DND-41 (cell line): ENCODE measurements around the gene BEND3.
"Not testable (repeated sequence)": the region's sequence is repeated elsewhere in the genome, so short reads cannot be mapped to it uniquely, and the experiment has no call there.

Source experiments
- ATAC-seq: fragments of 200-7000 bp; cut with Tn5 transposase; 3 replicates; pipeline ENCODE4 v1.9.1; 2021; ENCODE audit warnings: low read depth; ENCODE audit not compliant: insufficient read depth
- DNase-seq: peaks from one replicate; pipeline ENCODE4 v3.0.0-alpha.2; 2020
- H2AFZ ChIP-seq: 2 replicates; pipeline ENCODE4 v1.6.0; 2012; ENCODE audit warnings: low read depth, low read length
- H3K27ac ChIP-seq: 2 replicates; pipeline ENCODE4 v1.5.1; 2012; ENCODE audit warnings: low read length, inconsistent platforms
- H3K27me3 ChIP-seq: fragments of 200-600 bp; sonication (generic); 2 replicates; pipeline ENCODE4 v1.6.0; 2012; ENCODE audit warnings: low read length, mild to moderate bottlenecking, inconsistent platforms; ENCODE audit not compliant: insufficient read depth, poor library complexity
- H3K36me3 ChIP-seq: 2 replicates; pipeline ENCODE4 v1.5.1; 2012; ENCODE audit warnings: low read length, inconsistent platforms; ENCODE audit not compliant: insufficient read depth
- H3K4me1 ChIP-seq: 2 replicates; pipeline ENCODE4 v1.5.1; 2012; ENCODE audit warnings: mild to moderate bottlenecking, low read length; ENCODE audit not compliant: insufficient read depth
- H3K4me2 ChIP-seq: 2 replicates; pipeline ENCODE4 v1.6.0; 2012; ENCODE audit warnings: mild to moderate bottlenecking, moderate library complexity, low read length, inconsistent platforms; ENCODE audit not compliant: insufficient read depth
- H3K4me3 ChIP-seq, 2 experiments: fragments of 200-600 bp in 1 of 2; shearing (Covaris generic) in 1 of 2; 2 replicates each; pipeline ENCODE4 v1.5.1; 2012 to 2016; ENCODE audit warnings: inconsistent platforms in 2 of 2, low read length in 2 of 2, mild to moderate bottlenecking in 2 of 2, low read depth in 1 of 2, moderate library complexity in 1 of 2
- H3K79me2 ChIP-seq: 2 replicates; pipeline ENCODE4 v1.6.0; 2012; ENCODE audit warnings: low read length, inconsistent platforms; ENCODE audit not compliant: insufficient read depth
- H3K9ac ChIP-seq: 2 replicates; pipeline ENCODE4 v1.6.0; 2012; ENCODE audit warnings: low read depth, mild to moderate bottlenecking, inconsistent platforms, low read length, moderate library complexity
- H3K9me3 ChIP-seq: 2 replicates; pipeline ENCODE4 v1.5.1; 2012; ENCODE audit warnings: low read length, moderate library complexity, mild to moderate bottlenecking, inconsistent platforms; ENCODE audit not compliant: insufficient read depth, severe bottlenecking
- H4K20me1 ChIP-seq: 2 replicates; pipeline ENCODE4 v1.6.0; 2012; ENCODE audit warnings: low read length; ENCODE audit not compliant: insufficient read depth
- CTCF ChIP-seq: IDR thresholded peaks from 2 replicates; pipeline ENCODE4 v1.5.1; 2012; ENCODE audit warnings: borderline replicate concordance, low read length, moderate library complexity, mild to moderate bottlenecking; ENCODE audit not compliant: poor library complexity, severe bottlenecking; ENCODE audit errors: extremely low read depth
- EZH2 ChIP-seq: IDR thresholded peaks from 3 replicates; pipeline ENCODE4 v1.6.1; 2012; ENCODE audit warnings: borderline replicate concordance, low read depth, mild to moderate bottlenecking, moderate library complexity, low read length, inconsistent platforms; ENCODE audit not compliant: severe bottlenecking

BEND3 gene

DNA sequence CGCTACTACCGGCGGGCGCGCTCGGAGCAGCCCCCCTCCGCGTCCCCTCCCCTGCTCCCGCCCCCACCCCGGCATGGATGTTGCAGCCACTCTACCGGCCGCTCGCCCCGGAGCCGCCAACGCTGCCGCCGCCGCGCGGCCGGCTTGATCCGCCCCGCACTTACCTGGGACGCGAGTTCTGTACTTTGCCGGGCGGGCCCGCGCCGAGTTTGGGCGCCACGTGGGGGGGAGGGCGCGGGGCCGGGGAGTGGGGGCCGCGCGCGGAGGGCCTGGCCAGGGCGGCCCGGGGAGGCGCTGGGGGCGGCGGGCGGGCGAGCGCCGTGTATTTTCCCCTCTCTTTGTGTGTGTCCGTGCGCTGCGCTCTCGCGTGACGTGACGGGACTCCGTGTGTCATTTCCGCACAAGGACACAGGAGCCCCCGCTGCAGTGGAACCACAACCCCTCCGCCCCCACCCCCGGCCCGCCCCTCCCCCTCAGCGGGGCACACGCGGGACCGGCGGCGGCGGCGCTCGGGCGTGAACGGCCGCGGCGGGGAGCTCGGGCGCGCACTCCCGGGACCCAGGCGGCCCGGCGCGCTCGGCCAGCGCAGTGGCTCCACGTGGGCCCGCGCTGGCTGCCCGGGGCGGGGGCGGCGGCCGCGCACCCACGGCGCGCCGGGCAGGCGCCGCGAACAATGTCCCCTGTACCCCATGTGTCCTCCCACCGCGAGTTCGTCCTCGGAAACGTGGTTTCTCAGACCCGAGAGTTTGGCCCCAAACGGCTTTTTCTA is at the start of gene BEND3:
Gene BEND3, minus strand, starts transcription at position 590 of the 769 bp plus-strand sequence. CDS start 16,230 bp downstream, outside the sequence.
- TF ChIP-seq CTCF (no peak), EZH2 (no peak)
- H3K4me1 ChIP-seq: peaks cover 40% of the 10 kb centered on the region
- H3K79me2 ChIP-seq: peaks cover 33% of the 10 kb centered on the region
- peak within 1 kb of the TSS; percentile 62 for H3K27ac ChIP-seq
- no peaks in the 10 kb centered on the region; the same call in 1 of the 2 replicates for H4K20me1 ChIP-seq
- H3K4me2 ChIP-seq: peak within 1 kb of the TSS; percentile 96
- ATAC-seq (peak; percentile 16), DNase-seq (peak; percentile 65)
- H3K9ac ChIP-seq: peak within 1 kb of the TSS; percentile 60
- no peaks in the 10 kb centered on the region for H3K9me3 ChIP-seq
- no peaks in the 10 kb centered on the region for H3K36me3 ChIP-seq
- peak within 1 kb of the TSS; percentile 37 to 60; a peak in 3 of 4 replicates for H3K4me3 ChIP-seq
- peak within 1 kb of the TSS; percentile 92 for H2AFZ ChIP-seq
- H3K27me3 ChIP-seq: peaks cover 20% of the 10 kb centered on the region

DNA sequence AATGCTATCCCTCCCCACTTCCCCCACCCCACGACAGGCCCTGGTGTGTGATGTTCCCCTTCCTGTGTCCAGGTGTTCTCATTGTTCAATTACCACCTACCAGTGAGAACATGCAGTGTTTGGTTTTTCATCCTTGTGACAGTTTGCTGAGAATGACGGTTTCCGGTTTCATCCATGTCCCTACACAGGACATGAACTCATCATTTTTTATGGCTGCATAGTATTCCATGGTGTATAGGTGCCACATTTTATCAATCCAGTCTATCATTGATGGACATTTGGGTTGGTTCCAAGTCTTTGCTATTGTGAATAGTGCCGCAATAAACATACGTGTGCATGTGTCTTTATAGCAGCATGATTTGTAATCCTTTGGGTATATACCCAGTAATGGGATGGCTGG is 49.0 kb upstream of the BEND3 start:
- H3K4me2 ChIP-seq, H3K9me3 ChIP-seq, ATAC-seq, H3K27ac ChIP-seq, DNase-seq, H3K4me1 ChIP-seq, H3K27me3 ChIP-seq, H4K20me1 ChIP-seq, H3K36me3 ChIP-seq, H3K9ac ChIP-seq, H3K4me3 ChIP-seq, H3K79me2 ChIP-seq, H2AFZ ChIP-seq: not testable (repeated sequence)

- ATAC-seq: no peak
- H4K20me1 ChIP-seq: no peaks in the 10 kb centered on the region
- DNase-seq: no peak
- no peaks in the 10 kb centered on the region for H3K4me1 ChIP-seq
- H3K27me3 ChIP-seq: no peaks in the 10 kb centered on the region
- H3K27ac ChIP-seq: no peak overlapping the region
- H3K79me2 ChIP-seq: no peaks in the 10 kb centered on the region
- no peak overlapping the region for H3K4me3 ChIP-seq
- H3K9me3 ChIP-seq: no peaks in the 10 kb centered on the region
- TF ChIP-seq CTCF (no peak), EZH2 (no peak)
- no peak overlapping the region for H3K4me2 ChIP-seq
- no peak overlapping the region for H3K9ac ChIP-seq
- H3K36me3 ChIP-seq: no peaks in the 10 kb centered on the region
- no peak overlapping the region for H2AFZ ChIP-seq
Observed at GRCh38 chr6:107161521-107161920, 46.2 kb upstream of the BEND3 start.

DNA sequence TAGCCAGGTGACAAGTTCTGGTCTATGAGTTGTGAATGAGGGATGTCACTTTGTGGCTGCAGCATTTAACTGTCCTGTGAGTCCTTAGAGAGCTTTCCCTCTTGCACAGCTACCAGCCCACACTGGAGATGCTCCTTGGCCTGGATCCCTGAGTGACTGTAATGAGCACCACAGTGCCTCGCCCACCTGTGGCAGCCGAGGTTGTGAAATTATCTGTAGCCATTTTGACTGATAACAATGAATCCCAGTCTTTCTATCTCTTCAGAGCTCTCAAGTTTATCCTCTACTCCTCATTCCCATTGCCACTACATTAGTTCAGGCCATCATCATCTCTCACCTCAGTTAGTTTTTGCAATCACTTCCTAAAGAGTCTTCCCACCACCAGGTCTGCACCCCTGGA is 41.3 kb upstream of the BEND3 start:
- no peak overlapping the region for H3K27ac ChIP-seq
- DNase-seq (no peak), ATAC-seq (no peak)
- H3K4me3 ChIP-seq: no peak overlapping the region
- H3K4me2 ChIP-seq: no peak overlapping the region
- H3K27me3 ChIP-seq: no peaks in the 10 kb centered on the region
- no peak for TF ChIP-seq CTCF
- TF ChIP-seq EZH2: no peak
- H3K9me3 ChIP-seq: no peaks in the 10 kb centered on the region
- H3K36me3 ChIP-seq: no peaks in the 10 kb centered on the region
- no peak overlapping the region for H3K9ac ChIP-seq
- no peaks in the 10 kb centered on the region for H4K20me1 ChIP-seq
- no peaks in the 10 kb centered on the region for H3K4me1 ChIP-seq
- no peak overlapping the region for H2AFZ ChIP-seq
- no peaks in the 10 kb centered on the region for H3K79me2 ChIP-seq
